SKM-1 (cell line): ENCODE measurements around the gene MFSD8.
A peak's percentile ranks its signal among the peaks of the same experiment; 100 is the strongest.
"Not testable (repeated sequence)": the region's sequence is repeated elsewhere in the genome, so short reads cannot be mapped to it uniquely, and the experiment has no call there.

Source experiments
- DNase-seq: peaks from one replicate; lab custom pipeline; 2025; ENCODE audit not compliant: unreplicated experiment; lab: John Stamatoyannopoulos, UW

The MFSD8 gene

GRCh38 chr4:127936974-127937373 lies 28.0 kb downstream of the MFSD8 start:
- no peak for DNase-seq

GRCh38 chr4:127931836-127932235 lies 33.1 kb downstream of the MFSD8 start:
- not testable (repeated sequence) for DNase-seq

- no peak for DNase-seq
Measured at GRCh38 chr4:127930175-127930574, 34.8 kb downstream of the MFSD8 start.

GRCh38 chr4:127925720-127926119 lies 39.3 kb downstream of the MFSD8 start:
- DNase-seq: not testable (repeated sequence)

GRCh38 chr4:127922226-127922625 lies 42.7 kb downstream of the MFSD8 start:
- DNase-seq: no peak

- no peak for DNase-seq
Measured at GRCh38 chr4:127920521-127920920, 44.5 kb downstream of the MFSD8 start.

- no peak for DNase-seq
Measured at GRCh38 chr4:127917151-127917550, 47.8 kb downstream of the MFSD8 start.

GRCh38 chr4:127916512-127916911 lies 48.5 kb downstream of the MFSD8 start:
- no peak for DNase-seq

GRCh38 chr4:127905029-127905428 lies 59.9 kb downstream of the MFSD8 start:
- DNase-seq: no peak

GRCh38 chr4:127899682-127900081 lies 65.3 kb downstream of the MFSD8 start:
- DNase-seq: not testable (repeated sequence)

- no peak for DNase-seq
Measured at GRCh38 chr4:127896528-127896927, 68.4 kb downstream of the MFSD8 start.

GRCh38 chr4:127896069-127896468 lies 68.9 kb downstream of the MFSD8 start:
- no peak for DNase-seq

GRCh38 chr4:127889903-127890302 lies 75.1 kb downstream of the MFSD8 start:
- DNase-seq: no peak

GRCh38 chr4:127888559-127888958 lies 76.4 kb downstream of the MFSD8 start:
- no peak for DNase-seq

GRCh38 chr4:127881563-127881864 lies 83.5 kb downstream of the MFSD8 start:
- no peak for DNase-seq

GRCh38 chr4:127880763-127881562 lies 84.0 kb downstream of the MFSD8 start, which contains the start of gene PLK4:
Gene PLK4, plus strand, starts transcription at chr4:127880893. Its CDS starts 242 bp downstream, at chr4:127881135.
- DNase-seq: peak; percentile 94

- DNase-seq: no peak
Measured at GRCh38 chr4:127875791-127876190, 89.2 kb downstream of the MFSD8 start.

GRCh38 chr4:127870688-127871087 lies 94.3 kb downstream of the MFSD8 start:
- DNase-seq: no peak

GRCh38 chr4:127870281-127870680 lies 94.7 kb downstream of the MFSD8 start:
- no peak for DNase-seq

GRCh38 chr4:127868196-127868595 lies 96.8 kb downstream of the MFSD8 start:
- DNase-seq: no peak
